ENCODE data around the gene PLXNA2.

PLXNA2 gene, protein sequence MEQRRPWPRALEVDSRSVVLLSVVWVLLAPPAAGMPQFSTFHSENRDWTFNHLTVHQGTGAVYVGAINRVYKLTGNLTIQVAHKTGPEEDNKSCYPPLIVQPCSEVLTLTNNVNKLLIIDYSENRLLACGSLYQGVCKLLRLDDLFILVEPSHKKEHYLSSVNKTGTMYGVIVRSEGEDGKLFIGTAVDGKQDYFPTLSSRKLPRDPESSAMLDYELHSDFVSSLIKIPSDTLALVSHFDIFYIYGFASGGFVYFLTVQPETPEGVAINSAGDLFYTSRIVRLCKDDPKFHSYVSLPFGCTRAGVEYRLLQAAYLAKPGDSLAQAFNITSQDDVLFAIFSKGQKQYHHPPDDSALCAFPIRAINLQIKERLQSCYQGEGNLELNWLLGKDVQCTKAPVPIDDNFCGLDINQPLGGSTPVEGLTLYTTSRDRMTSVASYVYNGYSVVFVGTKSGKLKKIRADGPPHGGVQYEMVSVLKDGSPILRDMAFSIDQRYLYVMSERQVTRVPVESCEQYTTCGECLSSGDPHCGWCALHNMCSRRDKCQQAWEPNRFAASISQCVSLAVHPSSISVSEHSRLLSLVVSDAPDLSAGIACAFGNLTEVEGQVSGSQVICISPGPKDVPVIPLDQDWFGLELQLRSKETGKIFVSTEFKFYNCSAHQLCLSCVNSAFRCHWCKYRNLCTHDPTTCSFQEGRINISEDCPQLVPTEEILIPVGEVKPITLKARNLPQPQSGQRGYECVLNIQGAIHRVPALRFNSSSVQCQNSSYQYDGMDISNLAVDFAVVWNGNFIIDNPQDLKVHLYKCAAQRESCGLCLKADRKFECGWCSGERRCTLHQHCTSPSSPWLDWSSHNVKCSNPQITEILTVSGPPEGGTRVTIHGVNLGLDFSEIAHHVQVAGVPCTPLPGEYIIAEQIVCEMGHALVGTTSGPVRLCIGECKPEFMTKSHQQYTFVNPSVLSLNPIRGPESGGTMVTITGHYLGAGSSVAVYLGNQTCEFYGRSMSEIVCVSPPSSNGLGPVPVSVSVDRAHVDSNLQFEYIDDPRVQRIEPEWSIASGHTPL (N-terminal part only)

DNA sequence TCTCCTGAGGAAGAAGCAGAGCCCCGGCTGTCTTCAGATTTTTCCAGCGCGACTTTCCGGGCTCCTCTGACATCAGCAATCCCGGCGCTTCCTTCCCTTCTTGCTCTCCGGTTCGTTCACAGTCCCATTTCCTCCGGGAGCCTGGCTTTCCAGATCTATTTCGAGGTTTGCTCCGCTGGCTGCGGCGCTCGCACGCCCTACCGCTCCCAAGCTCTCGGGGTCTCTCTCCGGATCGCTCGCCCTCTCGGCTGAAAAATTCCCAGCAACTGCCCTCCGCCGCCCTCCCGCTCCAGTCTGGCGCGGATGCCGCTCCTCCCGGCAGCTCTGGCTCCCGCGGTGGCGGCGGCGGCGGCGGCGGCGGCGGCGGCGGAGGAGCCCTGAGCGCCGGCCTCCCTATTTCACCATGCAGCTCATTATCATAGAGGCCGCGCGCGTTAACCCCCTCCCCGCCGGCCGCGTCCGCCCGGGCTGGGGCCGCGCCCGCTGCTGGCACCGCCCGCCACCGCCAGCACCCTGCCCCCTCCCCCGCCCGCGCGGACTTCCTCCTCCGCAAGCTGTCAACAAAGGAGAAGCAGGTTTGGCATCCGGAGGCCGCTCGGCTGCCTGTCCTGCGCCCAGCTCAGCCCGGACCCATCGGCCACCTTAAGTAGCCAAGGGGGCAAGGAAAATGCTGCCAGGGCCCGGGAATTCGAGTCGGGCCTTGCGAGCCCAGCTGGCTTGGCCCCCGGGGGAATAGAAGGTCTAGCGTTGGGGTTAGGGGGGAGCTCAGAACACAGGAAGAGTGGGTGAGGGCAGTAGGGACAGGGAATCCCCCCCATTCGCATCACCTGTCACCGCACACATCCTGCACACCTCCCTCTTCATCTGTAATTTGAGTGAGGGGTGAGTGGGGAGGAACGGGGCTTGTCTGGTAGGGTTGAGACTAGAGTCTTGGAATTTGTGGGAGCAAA lies at the start of gene PLXNA2:
Gene PLXNA2 (minus strand): TSS at position 418 of the 950 bp plus-strand sequence. CDS start 26,462 bp downstream, outside the sequence.
- peak; percentile 33 for DNase-seq (ENCODE audit: low read depth)

DNA sequence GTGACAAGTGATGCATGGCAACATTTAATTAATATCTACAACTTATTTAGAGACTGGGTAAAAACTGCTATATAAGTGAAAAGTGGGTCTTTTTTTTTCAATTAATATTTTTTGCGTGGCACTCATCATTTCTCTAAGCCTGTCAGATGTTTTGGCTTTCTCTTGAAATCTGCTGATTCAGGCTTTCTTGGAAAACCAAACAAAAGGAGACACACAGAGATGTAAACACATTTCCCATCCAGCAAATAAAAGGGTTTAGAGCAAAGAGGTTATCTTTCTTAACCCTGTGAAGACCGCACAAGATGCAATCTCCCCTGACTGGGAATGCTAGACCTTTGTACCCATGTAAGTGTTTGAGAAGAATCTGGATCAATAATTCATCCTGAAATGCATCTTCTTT lies 48.7 kb upstream of the PLXNA2 start:
- DNase-seq (ENCODE audit: low read depth), result no peak

DNA sequence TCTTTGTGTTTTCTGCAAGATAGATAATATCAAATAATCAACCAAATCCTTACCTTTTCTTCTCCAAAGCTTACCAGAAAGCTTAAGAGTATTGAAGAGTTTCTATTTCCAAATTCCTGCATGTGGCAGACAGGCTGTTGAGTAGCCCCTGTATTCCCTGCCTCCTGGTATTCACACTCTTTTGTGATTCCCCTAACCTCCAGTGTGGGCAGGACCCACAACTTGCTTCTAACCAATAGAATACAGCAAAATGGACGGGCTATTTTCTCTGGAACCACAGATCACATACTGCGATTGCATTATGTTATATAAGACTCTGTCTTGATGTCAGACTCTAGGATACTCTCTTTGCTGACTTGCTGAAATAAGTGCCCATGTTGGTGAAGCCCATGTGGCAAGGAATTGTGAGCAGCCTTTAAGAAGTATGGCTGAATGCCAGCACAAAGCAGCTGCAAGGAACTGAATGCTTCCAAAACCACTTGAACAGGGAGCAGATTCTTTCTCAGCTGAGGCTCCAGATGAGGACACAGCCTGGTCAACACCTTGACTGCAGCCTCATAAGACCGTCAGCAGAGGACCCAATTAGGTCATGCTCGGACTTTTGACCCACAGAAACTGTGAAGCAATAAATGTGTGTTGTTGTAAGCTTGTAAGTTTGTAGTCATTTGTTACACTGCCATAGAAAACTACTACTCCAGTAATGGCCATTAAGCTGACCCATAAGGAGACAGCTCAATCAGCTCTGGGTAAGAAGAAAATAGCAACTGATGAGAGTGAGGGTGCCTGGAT lies 47.9 kb upstream of the PLXNA2 start:
- DNase-seq (ENCODE audit: low read depth), result no peak

GRCh38 chr1:208291129-208291528 lies 46.9 kb upstream of the PLXNA2 start:
- DNase-seq (ENCODE audit: low read depth), result no peak

GRCh38 chr1:208289716-208290115 lies 45.5 kb upstream of the PLXNA2 start:
- no peak for DNase-seq (ENCODE audit: low read depth)

DNA sequence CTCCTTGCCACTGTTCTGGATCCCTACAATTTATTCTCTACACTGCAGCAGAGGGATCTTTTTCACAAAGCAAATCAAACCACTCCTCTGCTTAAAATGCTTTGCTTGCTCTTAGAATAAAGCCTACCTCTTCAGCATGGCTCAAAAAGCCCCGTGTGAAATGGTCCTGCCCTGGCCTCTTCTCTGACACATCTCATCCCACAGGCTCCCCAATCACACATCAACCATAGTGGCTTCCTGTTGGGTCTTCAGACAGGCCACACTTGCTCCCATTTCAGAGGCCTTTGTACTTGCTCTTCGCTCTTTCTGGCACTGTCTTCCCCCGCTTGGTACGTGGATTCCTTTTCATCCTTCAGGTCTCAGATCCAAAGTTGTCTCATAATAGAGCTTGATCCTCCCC lies 44.3 kb upstream of the PLXNA2 start:
- DNase-seq (ENCODE audit: low read depth), result no peak

DNA sequence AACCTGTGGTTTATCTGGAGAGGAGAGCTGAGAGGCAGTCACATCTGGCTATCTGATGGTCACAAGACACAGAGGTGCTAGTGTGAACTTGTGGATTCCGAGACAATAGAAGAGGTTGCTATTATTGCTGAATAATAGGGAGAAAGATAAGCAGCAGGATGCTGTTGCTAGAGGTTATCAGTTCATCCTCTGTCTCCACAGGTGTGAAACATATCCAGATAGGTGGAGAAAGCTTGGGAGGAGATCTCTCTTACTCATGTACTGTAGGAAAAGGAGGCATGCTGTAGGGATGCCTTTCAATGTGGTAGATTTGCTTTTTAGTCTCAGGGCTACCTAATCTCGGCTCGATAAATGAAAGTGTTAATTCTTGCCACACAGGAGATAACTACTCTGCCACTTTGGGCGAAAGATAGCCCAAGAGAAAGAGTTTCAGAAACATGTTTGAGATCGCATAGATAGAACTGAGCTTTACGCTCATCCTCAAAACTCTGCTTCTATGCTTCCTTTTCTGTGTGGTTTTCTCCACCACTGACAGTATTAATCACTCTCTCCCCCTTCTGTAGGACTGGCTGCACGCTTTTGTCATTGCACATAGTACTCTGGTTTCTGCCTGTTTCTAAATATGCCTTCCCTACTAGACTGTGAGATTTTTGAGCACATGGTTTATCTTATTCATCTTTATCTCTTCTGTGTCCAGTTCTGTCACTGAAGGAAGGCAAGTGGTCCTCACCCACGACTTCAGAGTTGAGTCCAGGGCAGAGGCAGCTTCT lies 36.7 kb upstream of the PLXNA2 start:
- no peak for DNase-seq (ENCODE audit: low read depth)

DNA sequence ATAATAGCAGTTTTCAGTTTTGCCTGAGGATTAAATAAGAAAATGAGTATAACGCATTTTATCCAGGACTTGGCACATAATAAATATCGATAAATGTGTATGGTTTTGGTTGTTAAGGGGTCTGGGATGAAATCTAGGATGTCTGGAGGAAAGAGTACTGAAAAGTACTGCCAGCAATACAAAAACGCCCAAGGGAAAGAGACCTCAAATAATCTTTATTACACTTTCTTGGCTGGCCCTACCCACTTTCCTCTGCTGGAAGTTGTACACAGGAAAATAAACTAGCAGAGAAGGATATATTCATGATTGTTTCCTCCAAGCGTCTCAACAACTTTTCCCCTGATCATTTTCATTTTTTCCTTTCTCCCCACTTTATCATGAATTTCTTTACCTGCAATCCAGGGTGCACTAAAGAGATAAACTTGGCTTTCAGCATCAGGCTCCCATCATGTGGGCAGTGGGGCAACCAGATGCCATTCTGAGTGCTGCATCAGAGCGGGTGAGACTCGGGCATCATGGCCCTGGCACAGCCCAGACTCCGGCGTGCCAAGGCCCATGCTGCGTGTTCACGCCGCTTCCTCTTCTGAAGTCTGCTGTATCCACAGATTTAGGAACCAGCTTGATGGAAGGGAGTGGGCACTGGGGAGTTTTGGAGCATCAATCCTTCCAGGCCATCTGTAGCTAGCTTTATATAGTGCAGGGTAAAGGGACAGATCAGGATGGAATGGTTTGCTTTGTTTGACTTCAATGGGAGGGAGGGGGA lies 35.8 kb upstream of the PLXNA2 start:
- DNase-seq (ENCODE audit: low read depth), result no peak

- no peak for DNase-seq (ENCODE audit: low read depth)
Measured at GRCh38 chr1:208278638-208279037, 34.5 kb upstream of the PLXNA2 start.

DNA sequence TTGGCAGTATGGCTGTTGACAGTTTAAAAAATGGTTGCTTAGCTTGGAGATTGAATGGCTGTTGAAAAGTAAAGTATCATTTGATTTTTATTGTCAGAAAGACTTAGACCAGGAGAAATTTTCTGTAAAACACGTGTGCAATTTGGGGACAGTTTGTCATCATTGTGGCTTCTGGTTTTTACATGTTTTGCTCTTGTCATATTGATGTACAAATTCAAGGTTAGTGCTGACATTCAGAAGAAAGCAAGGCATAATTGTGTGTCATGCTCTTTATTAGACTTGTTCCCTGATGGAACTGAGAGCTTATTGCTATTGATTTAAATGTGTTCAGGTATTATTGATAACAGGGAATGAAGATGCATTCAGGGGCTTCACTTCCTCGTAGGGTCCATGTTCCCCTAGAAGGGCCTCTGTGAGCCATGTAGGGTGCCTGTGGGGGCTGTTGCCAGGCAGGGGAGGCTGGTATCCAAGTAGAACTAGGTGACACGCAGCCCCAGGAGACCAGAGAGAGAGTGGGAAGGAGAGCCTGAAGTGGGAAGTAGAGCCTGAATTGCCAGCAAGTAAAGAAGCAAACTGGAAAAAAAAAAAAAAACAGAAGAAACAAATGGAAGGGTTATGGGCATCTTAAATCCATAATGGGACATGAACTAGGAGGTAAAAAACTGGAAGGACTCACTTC lies 32.7 kb upstream of the PLXNA2 start:
- DNase-seq (ENCODE audit: low read depth), result no peak

- no peak for DNase-seq (ENCODE audit: low read depth)
Measured at GRCh38 chr1:208275083-208275482, 30.9 kb upstream of the PLXNA2 start.

GRCh38 chr1:208273386-208274017 lies 29.3 kb upstream of the PLXNA2 start:
- no peak for DNase-seq (ENCODE audit: low read depth)

DNA sequence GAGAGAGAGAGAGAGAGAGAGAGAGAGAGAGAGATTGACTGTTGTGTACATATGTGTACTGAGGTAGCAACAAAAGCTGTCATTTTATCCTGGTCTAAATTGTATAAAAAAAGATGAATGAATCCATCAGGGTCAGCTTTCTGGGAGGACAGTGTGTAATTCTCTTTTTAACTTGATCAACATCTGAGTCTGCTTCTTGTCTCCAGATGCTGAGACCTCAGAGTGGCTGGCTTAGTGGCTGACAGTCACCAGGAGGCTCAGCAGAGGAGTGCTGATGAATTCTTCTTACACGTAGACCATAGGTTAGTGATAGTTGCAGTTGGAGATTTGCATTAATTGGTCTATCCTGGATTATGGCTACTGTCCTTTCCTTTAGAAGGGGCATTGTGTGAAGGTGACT lies 28.5 kb upstream of the PLXNA2 start:
- DNase-seq (ENCODE audit: low read depth), result no peak

DNA sequence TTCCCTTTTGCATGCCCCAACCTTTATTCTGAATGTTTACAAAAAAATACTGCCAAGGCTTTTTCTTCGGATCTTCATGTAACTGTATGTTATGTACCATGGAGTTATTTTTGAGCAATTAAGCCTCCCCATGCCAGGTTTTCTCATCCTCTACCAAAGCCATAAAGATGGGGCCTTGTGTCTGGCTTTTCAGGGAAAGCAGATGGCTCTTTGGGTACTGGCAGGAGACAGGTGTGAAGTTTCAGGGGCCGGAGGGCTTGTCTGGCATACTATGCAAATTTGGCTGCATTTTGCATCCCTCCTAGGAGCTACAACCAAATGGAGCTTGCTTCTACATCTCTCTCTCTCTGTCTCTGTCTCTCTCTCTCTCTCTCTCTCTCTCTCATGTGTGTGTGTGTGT lies 28.1 kb upstream of the PLXNA2 start:
- DNase-seq (ENCODE audit: low read depth), result no peak

- DNase-seq (ENCODE audit: low read depth), result no peak
Measured at GRCh38 chr1:208271236-208271635, 27.1 kb upstream of the PLXNA2 start.

DNA sequence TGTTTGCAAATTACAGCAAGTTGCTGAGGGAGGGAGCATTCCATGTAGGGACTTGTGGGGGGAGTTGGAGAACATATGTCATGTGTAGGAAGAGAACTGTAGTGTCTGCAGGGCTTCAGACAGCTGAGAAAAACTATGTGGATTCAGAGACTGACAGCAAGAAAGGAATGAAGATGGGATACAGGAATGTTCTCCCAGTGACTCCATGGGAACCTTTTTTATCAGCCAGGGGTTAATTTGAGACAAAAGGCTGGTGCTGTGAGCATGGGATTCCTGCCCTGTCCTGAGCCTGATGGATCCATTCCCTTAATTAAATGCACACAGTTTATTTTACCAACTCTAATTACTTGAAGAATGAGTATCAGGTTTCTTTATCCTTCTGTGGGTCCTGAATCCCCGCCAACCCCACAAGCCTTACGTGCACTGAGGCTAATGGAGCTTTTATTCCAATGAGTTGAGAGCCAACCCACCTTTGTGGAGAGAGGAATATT lies 26.5 kb upstream of the PLXNA2 start:
- DNase-seq (ENCODE audit: low read depth), result no peak

DNA sequence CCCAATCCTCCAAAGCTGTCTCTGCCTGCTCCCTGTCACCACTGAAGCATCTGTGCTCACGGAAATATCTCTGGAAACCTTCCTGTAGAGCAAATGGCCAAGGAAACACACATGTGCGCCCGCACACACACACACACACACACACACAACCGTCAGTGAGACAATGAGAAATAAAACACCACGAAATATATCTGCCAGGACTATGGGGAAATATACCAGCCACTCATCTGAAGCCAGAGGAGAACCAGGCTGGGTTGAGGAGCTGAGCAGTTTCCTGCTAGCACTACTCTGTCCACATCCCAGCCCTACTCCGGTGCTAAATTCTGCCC lies 25.1 kb upstream of the PLXNA2 start:
- DNase-seq (ENCODE audit: low read depth), result no peak

All from T-helper 22 cell (primary cell).